SK-N-SH treated with all-trans-retinoic acid at 6 μM for 48 hours (cell line): ENCODE data around the gene PTPRN2.

Experiments used
- OSR1 ChIP-seq: fragments of 250-450 bp; sonication (Bioruptor Pico); IDR thresholded peaks from 2 replicates; pipeline ENCODE4 v1.8.0; 2022; ENCODE audit warnings: moderate library complexity, mild to moderate bottlenecking, inconsistent platforms
- POU6F1 ChIP-seq: fragments of 250-450 bp; sonication (Bioruptor Pico); IDR thresholded peaks from 2 replicates; pipeline ENCODE4 v1.8.0; 2021; ENCODE audit warnings: low read depth, mild to moderate bottlenecking, moderate library complexity, borderline replicate concordance
- TF ChIP-seq, protein P1 (sequence below): fragments of 250-450 bp; sonication (Bioruptor Pico); IDR thresholded peaks from 2 replicates; pipeline ENCODE4 v1.5.1; 2021; ENCODE audit warnings: mild to moderate bottlenecking, moderate library complexity

DNA sequence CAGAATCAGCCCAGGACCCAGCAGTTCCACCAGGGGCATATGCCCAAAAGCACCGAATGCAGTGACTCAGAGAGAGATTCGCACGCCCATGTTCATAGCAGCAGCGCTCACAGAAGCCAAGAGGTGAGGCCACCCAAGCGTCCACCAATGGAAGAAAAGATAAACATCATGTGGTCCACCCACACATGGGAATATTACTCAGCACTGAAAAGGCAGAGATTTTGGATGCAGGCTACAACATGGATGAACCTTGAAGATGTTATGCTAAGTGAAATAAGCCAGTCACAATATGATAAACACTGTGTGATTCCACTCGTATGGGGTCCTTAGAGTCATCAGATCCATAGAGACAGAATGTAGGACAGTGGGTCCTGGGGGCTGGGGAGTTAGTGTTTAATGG, 823.4 kb downstream of the PTPRN2 start:
- TF ChIP-seq OSR1, result no peak
- TF ChIP-seq, protein P1, sequence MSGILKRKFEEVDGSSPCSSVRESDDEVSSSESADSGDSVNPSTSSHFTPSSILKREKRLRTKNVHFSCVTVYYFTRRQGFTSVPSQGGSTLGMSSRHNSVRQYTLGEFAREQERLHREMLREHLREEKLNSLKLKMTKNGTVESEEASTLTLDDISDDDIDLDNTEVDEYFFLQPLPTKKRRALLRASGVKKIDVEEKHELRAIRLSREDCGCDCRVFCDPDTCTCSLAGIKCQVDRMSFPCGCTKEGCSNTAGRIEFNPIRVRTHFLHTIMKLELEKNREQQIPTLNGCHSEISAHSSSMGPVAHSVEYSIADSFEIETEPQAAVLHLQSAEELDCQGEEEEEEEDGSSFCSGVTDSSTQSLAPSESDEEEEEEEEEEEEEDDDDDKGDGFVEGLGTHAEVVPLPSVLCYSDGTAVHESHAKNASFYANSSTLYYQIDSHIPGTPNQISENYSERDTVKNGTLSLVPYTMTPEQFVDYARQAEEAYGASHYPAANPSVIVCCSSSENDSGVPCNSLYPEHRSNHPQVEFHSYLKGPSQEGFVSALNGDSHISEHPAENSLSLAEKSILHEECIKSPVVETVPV (CRISPR knock-in tag), result no peak
- TF ChIP-seq POU6F1 (CRISPR knock-in tag), result no peak
